ENCODE results near the gene OAS2. TPM values are rescaled to one million over a fixed set of nuclear protein-coding genes. Genes with fewer than 3 reads are reported as not detected.

The OAS2 gene
- total RNA-seq, 2 donors from 2014 or later, result 11.9 to 21.2 TPM

GRCh38 chr12:112964067-112964670 is 14.2 kb upstream of the OAS2 start:
- H3K4me3 ChIP-seq, result no peak overlapping the region
- no peaks in the 10 kb centered on the region for H3K27me3 ChIP-seq (replicated peaks; ENCODE audit: insufficient read depth)
- H3K9me3 ChIP-seq, result no peaks in the 10 kb centered on the region
- DNase-seq (ENCODE audit: low spot score) (no peak), ATAC-seq (ENCODE audit: insufficient number of reproducible peaks, low FRiP score, low read depth) (no peak)
- H3K4me1 ChIP-seq (ENCODE audit: control insufficient read depth in 1 of 2, low read depth in 2 of 2), result no peaks in the 10 kb centered on the region
- TF ChIP-seq, protein P1, sequence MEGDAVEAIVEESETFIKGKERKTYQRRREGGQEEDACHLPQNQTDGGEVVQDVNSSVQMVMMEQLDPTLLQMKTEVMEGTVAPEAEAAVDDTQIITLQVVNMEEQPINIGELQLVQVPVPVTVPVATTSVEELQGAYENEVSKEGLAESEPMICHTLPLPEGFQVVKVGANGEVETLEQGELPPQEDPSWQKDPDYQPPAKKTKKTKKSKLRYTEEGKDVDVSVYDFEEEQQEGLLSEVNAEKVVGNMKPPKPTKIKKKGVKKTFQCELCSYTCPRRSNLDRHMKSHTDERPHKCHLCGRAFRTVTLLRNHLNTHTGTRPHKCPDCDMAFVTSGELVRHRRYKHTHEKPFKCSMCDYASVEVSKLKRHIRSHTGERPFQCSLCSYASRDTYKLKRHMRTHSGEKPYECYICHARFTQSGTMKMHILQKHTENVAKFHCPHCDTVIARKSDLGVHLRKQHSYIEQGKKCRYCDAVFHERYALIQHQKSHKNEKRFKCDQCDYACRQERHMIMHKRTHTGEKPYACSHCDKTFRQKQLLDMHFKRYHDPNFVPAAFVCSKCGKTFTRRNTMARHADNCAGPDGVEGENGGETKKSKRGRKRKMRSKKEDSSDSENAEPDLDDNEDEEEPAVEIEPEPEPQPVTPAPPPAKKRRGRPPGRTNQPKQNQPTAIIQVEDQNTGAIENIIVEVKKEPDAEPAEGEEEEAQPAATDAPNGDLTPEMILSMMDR (IDR thresholded peaks at IDR 0.05), result no peak
- no peak overlapping the region for H3K27ac ChIP-seq
- H3K36me3 ChIP-seq, result peaks cover 13% of the 10 kb centered on the region

- no peaks in the 10 kb centered on the region for H3K4me1 ChIP-seq (ENCODE audit: control insufficient read depth in 1 of 2, low read depth in 2 of 2)
- H3K27me3 ChIP-seq (replicated peaks; ENCODE audit: insufficient read depth), result no peaks in the 10 kb centered on the region
- DNase-seq (ENCODE audit: low spot score) (no peak), ATAC-seq (ENCODE audit: insufficient number of reproducible peaks, low FRiP score, low read depth) (no peak)
- H3K27ac ChIP-seq, result no peak overlapping the region
- H3K4me3 ChIP-seq, result no peak overlapping the region
- H3K9me3 ChIP-seq, result no peaks in the 10 kb centered on the region
- TF ChIP-seq, protein P1 (IDR thresholded peaks at IDR 0.05), result no peak
- peaks cover 17% of the 10 kb centered on the region for H3K36me3 ChIP-seq
Observed at GRCh38 chr12:112964915-112965314, 13.4 kb upstream of the OAS2 start.

DNA sequence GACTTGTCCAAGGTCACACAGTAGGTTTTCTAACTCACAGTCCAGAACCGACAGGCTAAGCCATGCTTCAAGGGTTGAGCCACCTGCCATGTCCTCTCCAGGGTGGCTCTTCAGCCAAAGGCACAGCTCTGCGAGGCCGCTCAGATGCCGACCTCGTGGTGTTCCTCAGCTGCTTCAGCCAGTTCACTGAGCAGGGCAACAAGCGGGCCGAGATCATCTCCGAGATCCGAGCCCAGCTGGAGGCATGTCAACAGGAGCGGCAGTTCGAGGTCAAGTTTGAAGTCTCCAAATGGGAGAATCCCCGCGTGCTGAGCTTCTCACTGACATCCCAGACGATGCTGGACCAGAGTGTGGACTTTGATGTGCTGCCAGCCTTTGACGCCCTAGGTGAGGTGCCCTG is 12.7 kb upstream of the OAS2 start:
- no peak overlapping the region for H3K4me3 ChIP-seq
- H3K9me3 ChIP-seq, result no peaks in the 10 kb centered on the region
- ATAC-seq (ENCODE audit: insufficient number of reproducible peaks, low FRiP score, low read depth) (no peak), DNase-seq (ENCODE audit: low spot score) (no peak)
- TF ChIP-seq, protein P1 (IDR thresholded peaks at IDR 0.05), result no peak
- H3K36me3 ChIP-seq, result peaks cover 17% of the 10 kb centered on the region
- H3K27me3 ChIP-seq (replicated peaks; ENCODE audit: insufficient read depth), result no peaks in the 10 kb centered on the region
- no peak overlapping the region for H3K27ac ChIP-seq
- H3K4me1 ChIP-seq (ENCODE audit: control insufficient read depth in 1 of 2, low read depth in 2 of 2), result no peaks in the 10 kb centered on the region

GRCh38 chr12:112967306-112967705 is 11.0 kb upstream of the OAS2 start:
- TF ChIP-seq, protein P1 (IDR thresholded peaks at IDR 0.05), result no peak
- ATAC-seq (ENCODE audit: insufficient number of reproducible peaks, low FRiP score, low read depth), result no peak

GRCh38 chr12:112967858-112968257 is 10.5 kb upstream of the OAS2 start:
- H3K27ac ChIP-seq, result no peak overlapping the region
- TF ChIP-seq, protein P1 (IDR thresholded peaks at IDR 0.05), result no peak
- DNase-seq (ENCODE audit: low spot score) (no peak), ATAC-seq (ENCODE audit: insufficient number of reproducible peaks, low FRiP score, low read depth) (no peak)
- peaks cover 11% of the 10 kb centered on the region for H3K36me3 ChIP-seq
- H3K27me3 ChIP-seq (replicated peaks; ENCODE audit: insufficient read depth), result no peaks in the 10 kb centered on the region
- H3K9me3 ChIP-seq, result no peaks in the 10 kb centered on the region
- no peak overlapping the region for H3K4me3 ChIP-seq
- H3K4me1 ChIP-seq (ENCODE audit: control insufficient read depth in 1 of 2, low read depth in 2 of 2), result no peaks in the 10 kb centered on the region

More at GRCh38 chr12:112967306-112967705, 11.0 kb upstream of the OAS2 start:
- no peak for DNase-seq (ENCODE audit: low spot score)
- H3K27ac ChIP-seq, result no peak overlapping the region
- peaks cover 17% of the 10 kb centered on the region for H3K36me3 ChIP-seq
- no peaks in the 10 kb centered on the region for H3K9me3 ChIP-seq
- no peak overlapping the region for H3K4me3 ChIP-seq
- H3K27me3 ChIP-seq (replicated peaks; ENCODE audit: insufficient read depth), result no peaks in the 10 kb centered on the region
- no peaks in the 10 kb centered on the region for H3K4me1 ChIP-seq (ENCODE audit: control insufficient read depth in 1 of 2, low read depth in 2 of 2)

All from thoracic aorta (tissue), 2 donors.